Stomach (tissue), 9 donors: ENCODE data around the gene KYNU. TPM values are rescaled to one million over a fixed set of nuclear protein-coding genes. Genes with fewer than 3 reads are reported as not detected.
"Not testable (repeated sequence)": the region's sequence is repeated elsewhere in the genome, so short reads cannot be mapped to it uniquely, and the experiment has no call there.

Experiments used
- DNase-seq, 2 donors: peaks; one replicate each; pipeline versions ENCODE4 v3.0.0 to v3.0.0-alpha.2; 2013 to 2019
- H3K27ac ChIP-seq, 5 donors: fragments of 200-600 bp in 4 of 5; sonication (generic) in 4 of 5; one replicate each; pipeline ENCODE4 v1.5.1; 2013 to 2019; ENCODE audit warnings: mild to moderate bottlenecking in 1 of 5, moderate library complexity in 1 of 5
- H3K27me3 ChIP-seq, 3 donors: fragments of 200-600 bp; sonication (generic); one replicate each; pipeline ENCODE4 v1.5.1; 2017 to 2019; ENCODE audit warnings: mixed run types in 1 of 3
- H3K36me3 ChIP-seq, 4 donors: fragments of 200-600 bp; sonication (generic); 1 replicate in 3 of 4; 2 replicates in 1 of 4; pipeline ENCODE4 v1.5.1; 2016 to 2019
- H3K4me1 ChIP-seq, 4 donors: fragments of 200-600 bp; sonication (generic); one replicate each; pipeline ENCODE4 v1.5.1; 2016 to 2019
- H3K4me3 ChIP-seq, 4 donors: fragments of 200-600 bp; sonication (generic) in 3 of 4; one replicate each; pipeline ENCODE4 v1.5.1; 2016 to 2019; ENCODE audit warnings: mild to moderate bottlenecking in 1 of 4
- H3K9me3 ChIP-seq, 4 donors: fragments of 200-600 bp; sonication (generic); one replicate each; pipeline ENCODE4 v1.5.1; 2016 to 2019
- EP300 ChIP-seq: sonication (generic); formaldehyde crosslinking; IDR thresholded peaks from one replicate; pipeline ENCODE4 v1.6.1; 2017; ENCODE audit warnings: antibody characterized with exemption
- POLR2A ChIP-seq, 4 donors: fragments of 450-650 bp; IDR thresholded peaks; one replicate each; pipeline ENCODE4 v1.6.1; 2016; ENCODE audit warnings: antibody characterized with exemption in 4 of 4, control low read depth in 2 of 4, mild to moderate bottlenecking in 1 of 4, moderate library complexity in 1 of 4
- POLR2AphosphoS5 ChIP-seq, 3 donors: sonication (generic); formaldehyde crosslinking; IDR thresholded peaks; one replicate each; pipeline ENCODE4 v1.6.1; 2016; ENCODE audit warnings: antibody characterized with exemption in 3 of 3
- WGBS, 5 donors: extraction: QIAGEN DNeasy Blood & Tissue Kit in 3 of 5; methylation state at CpG; one replicate each; pipeline versions ENCODE4 v1.1.5 to v1.1.7; 2013 to 2018; 5-methylcytosine and 5-hydroxymethylcytosine counted together
- intact Hi-C: fragments of 100-400 bp; cut with DNase I; formaldehyde crosslinking; loops from one replicate; pipeline ENCODE4 v1.15.1; 2023; ENCODE audit warnings: low total_unique reads
- polyA plus RNA-seq, 3 donors: library from polyadenylated mRNA; stranded (reverse); fragments of 200-250 nt; gene quantifications; one replicate each; pipeline ENCODE4 v1.2.3, GENCODE V29; 2013
- total RNA-seq, 5 donors: library from RNA; depleted of rRNA; stranded (reverse); fragments of >200 nt; gene quantifications; one replicate each; pipeline versions ENCODE4 v1.1.0 to v1.2.3, GENCODE V29; 2014 to 2016
- TF ChIP-seq, protein P1 (sequence below), 7 experiments: fragments of 450-650 bp in 4 of 7; fragments of 200-600 bp in 3 of 7; sonication (generic) in 3 of 7; IDR thresholded peaks; one replicate each; pipeline ENCODE4 v1.5.1; 2016 to 2019; ENCODE audit warnings: antibody characterized with exemption in 7 of 7, control low read depth in 2 of 7, mild to moderate bottlenecking in 1 of 7
- donor health status: healthy with polysubstance abuse.
- donor health status: Bipolar disorder and iron deficiency.
- donor health status: healthy.

The KYNU gene
- total and polyA plus RNA-seq, 8 donors = 2.1 to 39.4 (median 3.9) TPM; not detected in 1

DNA sequence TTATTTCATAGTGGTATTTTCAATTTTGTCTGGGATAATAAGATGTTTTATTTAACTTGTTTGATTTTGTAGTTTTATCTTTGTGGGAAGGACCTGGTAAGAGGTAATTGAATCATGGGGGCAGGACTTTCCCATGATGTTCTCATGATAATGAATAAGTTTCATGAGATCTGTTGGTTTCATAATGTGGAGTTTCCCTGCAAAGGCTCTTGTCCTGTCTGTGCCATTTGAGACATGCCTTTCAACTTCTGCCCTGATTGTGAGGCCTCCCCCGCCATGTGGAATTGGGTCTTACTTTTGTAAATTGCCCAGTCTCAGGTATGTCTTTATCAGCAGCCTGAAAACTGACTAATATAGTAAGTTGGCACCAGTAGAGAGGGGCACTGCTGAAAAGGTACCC, 174.0 kb downstream of the KYNU start:
- no peaks in the 10 kb centered on the region for H3K27me3 ChIP-seq
- peaks cover 0 to 4% (median 2%) of the 10 kb centered on the region in 4 donors for H3K9me3 ChIP-seq
- intact Hi-C loops = no loop called here
- DNase-seq = no peak
- no peak overlapping the region for H3K4me3 ChIP-seq
- TF ChIP-seq EP300 = no peak
- H3K36me3 ChIP-seq = no peaks in the 10 kb centered on the region
- H3K4me1 ChIP-seq = no peaks in the 10 kb centered on the region
- no peak overlapping the region for H3K27ac ChIP-seq
- 86 to 100% (median 88%) methylated on average over 1 of the region's 1 CpG for WGBS, 5 donors

DNA sequence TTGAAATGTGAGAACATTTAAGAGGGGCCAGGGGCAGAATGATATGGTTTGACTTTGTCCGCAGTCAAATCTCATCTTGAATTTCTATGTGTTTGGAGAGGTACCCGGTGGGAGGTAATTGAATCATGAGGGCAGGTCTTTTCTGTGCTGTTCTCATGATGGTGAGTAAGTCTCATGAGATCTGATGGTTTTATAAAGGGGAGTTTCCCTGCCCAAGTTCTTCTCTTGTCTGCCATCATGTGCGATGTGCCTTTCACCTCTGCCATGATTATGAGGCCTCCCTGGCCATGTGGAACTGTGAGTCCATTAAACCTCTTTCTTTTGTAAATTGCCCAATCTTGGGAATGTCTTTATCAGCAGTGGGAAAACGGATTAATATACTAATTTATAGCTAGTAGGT, 176.0 kb downstream of the KYNU start:
- peaks cover 0 to 11% (median 7%) of the 10 kb centered on the region in 4 donors for H3K9me3 ChIP-seq
- intact Hi-C loops, H3K27ac ChIP-seq, DNase-seq, H3K4me3 ChIP-seq, H3K36me3 ChIP-seq, H3K4me1 ChIP-seq, H3K27me3 ChIP-seq: not testable (repeated sequence)
- WGBS, 5 donors = 77 to 87% (median 82%) methylated on average over 4 of the region's 4 CpGs

DNA sequence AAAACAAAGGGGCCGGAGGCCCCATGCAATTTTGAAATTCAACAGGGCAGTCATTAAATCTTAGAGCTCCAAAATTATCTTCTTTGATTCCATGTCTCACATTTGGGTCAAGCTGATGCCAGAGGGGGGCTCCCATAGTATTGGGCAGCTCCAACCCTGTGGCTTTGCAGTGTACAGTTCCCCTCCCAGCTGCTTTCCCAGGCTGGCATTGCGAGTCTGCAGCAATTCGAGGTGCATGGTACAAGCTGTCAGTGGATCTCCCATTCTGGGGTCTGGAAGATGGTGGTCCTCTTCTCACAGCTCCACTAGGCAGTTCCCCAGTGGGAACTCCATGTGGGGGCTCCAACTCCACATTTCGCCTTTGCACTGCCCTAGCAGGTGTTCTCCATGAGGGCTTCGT, 179.1 kb downstream of the KYNU start:
- Histone ChIP-seq H3K36me3 (no peaks in the 10 kb centered on the region), H3K27me3 (no peaks in the 10 kb centered on the region), H3K27ac (no peak overlapping the region), H3K4me3 (no peak overlapping the region), H3K4me1 (no peaks in the 10 kb centered on the region), H3K9me3 (peaks cover 0 to 11% (median 7%) of the 10 kb centered on the region in 4 donors)
- intact Hi-C loops = no loop called here
- TF ChIP-seq, protein P1, sequence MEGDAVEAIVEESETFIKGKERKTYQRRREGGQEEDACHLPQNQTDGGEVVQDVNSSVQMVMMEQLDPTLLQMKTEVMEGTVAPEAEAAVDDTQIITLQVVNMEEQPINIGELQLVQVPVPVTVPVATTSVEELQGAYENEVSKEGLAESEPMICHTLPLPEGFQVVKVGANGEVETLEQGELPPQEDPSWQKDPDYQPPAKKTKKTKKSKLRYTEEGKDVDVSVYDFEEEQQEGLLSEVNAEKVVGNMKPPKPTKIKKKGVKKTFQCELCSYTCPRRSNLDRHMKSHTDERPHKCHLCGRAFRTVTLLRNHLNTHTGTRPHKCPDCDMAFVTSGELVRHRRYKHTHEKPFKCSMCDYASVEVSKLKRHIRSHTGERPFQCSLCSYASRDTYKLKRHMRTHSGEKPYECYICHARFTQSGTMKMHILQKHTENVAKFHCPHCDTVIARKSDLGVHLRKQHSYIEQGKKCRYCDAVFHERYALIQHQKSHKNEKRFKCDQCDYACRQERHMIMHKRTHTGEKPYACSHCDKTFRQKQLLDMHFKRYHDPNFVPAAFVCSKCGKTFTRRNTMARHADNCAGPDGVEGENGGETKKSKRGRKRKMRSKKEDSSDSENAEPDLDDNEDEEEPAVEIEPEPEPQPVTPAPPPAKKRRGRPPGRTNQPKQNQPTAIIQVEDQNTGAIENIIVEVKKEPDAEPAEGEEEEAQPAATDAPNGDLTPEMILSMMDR (IDR thresholded peaks at IDR 0.05) = no peak
- TF ChIP-seq POLR2A (IDR thresholded peaks at IDR 0.05) = no peak
- no peak for TF ChIP-seq POLR2AphosphoS5 (IDR thresholded peaks at IDR 0.05)
- no peak for TF ChIP-seq EP300
- no peak for DNase-seq
- WGBS, 5 donors = 93 to 98% (median 93%) methylated on average over 3 to 5 of the region's 5 CpGs

DNA sequence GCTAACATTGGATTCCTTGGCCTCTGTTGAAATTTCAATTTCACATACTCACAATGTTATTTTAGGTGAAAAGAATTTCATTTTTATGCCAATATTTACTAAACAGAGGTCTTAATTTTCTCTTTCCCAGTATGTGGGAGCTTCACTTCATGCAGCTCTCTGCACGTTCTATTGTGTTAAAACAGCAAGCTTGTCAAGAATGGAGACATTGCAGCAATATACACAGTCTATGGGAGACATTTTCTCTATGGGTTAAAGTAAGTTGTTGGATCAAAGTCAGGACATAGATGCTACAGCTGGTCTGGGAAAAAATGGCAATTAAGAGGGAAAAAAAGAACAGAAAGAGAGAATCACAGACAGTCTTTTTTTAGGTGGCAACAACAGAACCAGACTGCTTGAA, 181.4 kb downstream of the KYNU start:
- H3K4me3 ChIP-seq = no peak overlapping the region
- DNase-seq = no peak
- no peaks in the 10 kb centered on the region for H3K36me3 ChIP-seq
- peaks cover 0 to 11% (median 7%) of the 10 kb centered on the region in 4 donors for H3K9me3 ChIP-seq
- H3K27ac ChIP-seq = no peak overlapping the region
- intact Hi-C loops = no loop called here
- H3K4me1 ChIP-seq = no peaks in the 10 kb centered on the region
- TF ChIP-seq EP300 (no peak), POLR2A (IDR thresholded peaks at IDR 0.05) (no peak), POLR2AphosphoS5 (IDR thresholded peaks at IDR 0.05) (no peak)
- TF ChIP-seq, protein P1 (IDR thresholded peaks at IDR 0.05) = no peak
- no peaks in the 10 kb centered on the region for H3K27me3 ChIP-seq
- WGBS, 5 donors = 27 to 67% (median 41%) methylated on average over 1 of the region's 1 CpG

DNA sequence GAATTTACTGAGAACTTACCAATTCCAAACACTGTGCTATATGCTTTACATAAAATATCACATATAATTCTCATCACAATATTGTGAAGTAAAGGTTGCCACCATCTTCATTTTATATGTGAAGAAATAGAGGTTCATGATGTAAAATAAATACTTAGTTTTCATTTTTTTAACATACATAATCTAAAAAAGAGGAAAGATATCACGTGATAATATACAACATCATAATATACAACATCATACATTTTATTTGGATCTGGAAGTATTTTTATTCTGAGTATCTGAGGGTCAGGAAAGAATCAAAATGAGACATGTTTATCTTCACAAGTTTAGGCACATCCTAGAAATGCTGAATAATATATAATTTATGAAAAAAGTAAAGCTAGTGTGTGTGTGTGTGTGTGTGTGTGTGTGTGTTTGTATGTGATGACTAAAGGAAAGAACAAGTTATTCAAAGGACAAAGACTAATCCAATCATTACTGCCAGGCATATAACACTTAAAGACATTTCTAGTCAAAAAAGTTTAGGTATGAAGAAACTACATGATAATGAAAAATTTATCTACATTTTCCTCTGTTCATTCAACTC, 186.2 kb downstream of the KYNU start:
- Histone ChIP-seq H3K9me3 (no peaks in the 10 kb centered on the region), H3K27ac (no peak overlapping the region), H3K4me1 (no peaks in the 10 kb centered on the region), H3K27me3 (no peaks in the 10 kb centered on the region), H3K36me3 (no peaks in the 10 kb centered on the region), H3K4me3 (no peak overlapping the region)
- DNase-seq = no peak
- intact Hi-C loops = no loop called here
- TF ChIP-seq, protein P1 (IDR thresholded peaks at IDR 0.05) = no peak
- TF ChIP-seq EP300 (no peak), POLR2AphosphoS5 (IDR thresholded peaks at IDR 0.05) (no peak), POLR2A (IDR thresholded peaks at IDR 0.05) (no peak)
- WGBS, 5 donors = 59 to 71% (median 65%) methylated on average over 1 of the region's 1 CpG
